Natural killer cell (primary cell): Measurements from ENCODE around the gene PXDC1. TPM values are rescaled to one million over a fixed set of nuclear protein-coding genes. Genes with fewer than 3 reads are reported as not detected.
A peak's percentile ranks its signal among the peaks of the same experiment; 100 is the strongest.

ENCODE experiments used
- ATAC-seq, 3 donors: fragments of 150-1000 bp in 2 of 3; fragments of 200-7000 bp in 1 of 3; cut with Tn5 transposase; 1 replicate in 1 of 3; 2 replicates in 2 of 3; pipeline ENCODE4 v1.10.0; 2021; ENCODE audit warnings: mild to moderate bottlenecking in 2 of 3, moderate library complexity in 2 of 3
- DNase-seq, 2 donors: peaks; one replicate each; pipeline versions ENCODE4 v3.0.0 to v3.0.0-alpha.2; 2013 to 2021; ENCODE audit warnings: mixed read lengths in 1 of 2
- H3K27ac ChIP-seq: one replicate; pipeline ENCODE4 v1.5.1; 2013; ENCODE audit warnings: mild to moderate bottlenecking, low read length
- H3K27me3 ChIP-seq: one replicate; pipeline ENCODE4 v1.6.1; 2013; ENCODE audit warnings: low read length; ENCODE audit not compliant: control insufficient read depth, insufficient read depth
- H3K36me3 ChIP-seq: one replicate; pipeline ENCODE4 v1.6.1; 2013; ENCODE audit warnings: low read length; ENCODE audit not compliant: control insufficient read depth, insufficient read depth
- H3K4me1 ChIP-seq: one replicate; pipeline ENCODE4 v1.6.1; 2013; ENCODE audit warnings: low read length; ENCODE audit not compliant: control insufficient read depth, insufficient read depth
- H3K4me3 ChIP-seq: one replicate; pipeline ENCODE4 v1.5.1; 2013; ENCODE audit warnings: low read length
- H3K9me3 ChIP-seq: one replicate; pipeline ENCODE4 v1.6.1; 2013; ENCODE audit warnings: low read length; ENCODE audit not compliant: control insufficient read depth, insufficient read depth
- H3K27ac Mint-ChIP-seq, 2 donors: one replicate each; pipeline ENCODE4 v1.8.0; 2022; ENCODE audit warnings: mild to moderate bottlenecking in 2 of 2, mixed read lengths in 2 of 2, moderate library complexity in 1 of 2
- H3K27me3 Mint-ChIP-seq, 2 donors: one replicate each; pipeline ENCODE4 v1.8.0; 2022; ENCODE audit warnings: low read depth in 2 of 2, mixed read lengths in 2 of 2
- H3K36me3 Mint-ChIP-seq: one replicate; pipeline ENCODE4 v1.8.0; 2022; ENCODE audit warnings: mixed read lengths
- H3K4me1 Mint-ChIP-seq, 2 donors: one replicate each; pipeline ENCODE4 v1.8.0; 2022; ENCODE audit warnings: mixed read lengths in 2 of 2
- H3K4me3 Mint-ChIP-seq: one replicate; pipeline ENCODE4 v1.8.0; 2022; ENCODE audit warnings: mild to moderate bottlenecking, moderate library complexity, mixed read lengths
- H3K9me3 Mint-ChIP-seq, 2 donors: one replicate each; pipeline ENCODE4 v1.8.0; 2022; ENCODE audit warnings: mixed read lengths in 2 of 2
- CTCF ChIP-seq: fragments of 200-600 bp; IDR thresholded peaks from one replicate; pipeline ENCODE4 v1.8.0; 2022; ENCODE audit warnings: antibody characterized with exemption
- WGBS: methylation state at CpG from one replicate; pipeline ENCODE4 v1.1.7; 2013; ENCODE audit warnings: missing lambda C conversion rate; ENCODE audit not compliant: insufficient coverage; 5-methylcytosine and 5-hydroxymethylcytosine counted together
- intact Hi-C: fragments of 100-400 bp; cut with micrococcal nuclease; formaldehyde crosslinking; loops from one replicate; pipeline ENCODE4 v1.14.2; 2022
- total RNA-seq, 4 donors: library from RNA; stranded (reverse); fragments of 120-200 nt in 1 of 4; gene quantifications; one replicate each; pipeline versions ENCODE4 v1.2.3 to v1.2.4, GENCODE V29; 2013 to 2022

Gene PXDC1
- total RNA-seq, 3 donors from 2014 or later (not counting 1 experiment from before 2014, with no cell fraction given): 0.28 TPM; not detected in 1

GRCh38 chr6:3746696-3747095 is 4.8 kb downstream of the PXDC1 start:
- no peak overlapping the region for H3K4me3 Mint-ChIP-seq
- no peaks in the 10 kb centered on the region for H3K9me3 Mint-ChIP-seq
- 89% methylated on average over 8 of the region's 8 CpGs for WGBS
- H3K27me3 ChIP-seq: no peaks in the 10 kb centered on the region
- H3K4me1 Mint-ChIP-seq: peaks cover 12 to 13% of the 10 kb centered on the region in 2 donors
- intact Hi-C loops: no loop called here
- H3K27ac Mint-ChIP-seq: no peak overlapping the region
- no peaks in the 10 kb centered on the region for H3K36me3 ChIP-seq
- no peak overlapping the region for H3K4me3 ChIP-seq
- H3K4me1 ChIP-seq: peaks cover 25% of the 10 kb centered on the region
- H3K9me3 ChIP-seq: no peaks in the 10 kb centered on the region
- H3K36me3 Mint-ChIP-seq: no peaks in the 10 kb centered on the region
- peak overlapping the region; percentile 47 for H3K27ac ChIP-seq
- peaks cover 29 to 31% of the 10 kb centered on the region in 2 donors for H3K27me3 Mint-ChIP-seq
- ATAC-seq: no peak
- TF ChIP-seq CTCF: no peak
- no peak for DNase-seq

- Histone ChIP-seq H3K9me3 (no peaks in the 10 kb centered on the region), H3K27ac (peak overlapping the region; percentile 47), H3K36me3 (no peaks in the 10 kb centered on the region), H3K4me3 (no peak overlapping the region), H3K27me3 (no peaks in the 10 kb centered on the region), H3K4me1 (peaks cover 24% of the 10 kb centered on the region)
- Mint-ChIP-seq H3K4me3 (no peak overlapping the region), H3K36me3 (no peaks in the 10 kb centered on the region), H3K9me3 (no peaks in the 10 kb centered on the region), H3K27ac (no peak overlapping the region), H3K27me3 (peaks cover 30 to 32% of the 10 kb centered on the region in 2 donors), H3K4me1 (peaks cover 12 to 13% of the 10 kb centered on the region in 2 donors)
- no peak for ATAC-seq
- DNase-seq: no peak
- intact Hi-C loops: no loop called here
- no peak for TF ChIP-seq CTCF
- 55% methylated on average over 11 of the region's 11 CpGs for WGBS
Measured at GRCh38 chr6:3746119-3746691, 5.3 kb downstream of the PXDC1 start.

GRCh38 chr6:3745566-3746118 is 5.9 kb downstream of the PXDC1 start:
- Histone ChIP-seq H3K4me1 (peaks cover 21% of the 10 kb centered on the region), H3K27ac (peak overlapping the region; percentile 23), H3K4me3 (no peak overlapping the region), H3K9me3 (no peaks in the 10 kb centered on the region), H3K36me3 (no peaks in the 10 kb centered on the region), H3K27me3 (no peaks in the 10 kb centered on the region)
- H3K4me1 Mint-ChIP-seq: peaks cover 12 to 13% of the 10 kb centered on the region in 2 donors
- H3K27ac Mint-ChIP-seq: no peak overlapping the region
- no peak overlapping the region for H3K4me3 Mint-ChIP-seq
- DNase-seq (no peak), ATAC-seq (no peak)
- intact Hi-C loops: no loop called here
- 62% methylated on average over 4 of the region's 4 CpGs for WGBS
- no peak for TF ChIP-seq CTCF
- H3K36me3 Mint-ChIP-seq: no peaks in the 10 kb centered on the region
- H3K9me3 Mint-ChIP-seq: no peaks in the 10 kb centered on the region
- H3K27me3 Mint-ChIP-seq: peaks cover 30 to 34% of the 10 kb centered on the region in 2 donors
